Breast epithelium (tissue), 4 donors: Measurements from ENCODE around the gene KNSTRN. TPM values are rescaled to one million over a fixed set of nuclear protein-coding genes. Genes with fewer than 3 reads are reported as not detected.

Experiments
- DNase-seq, 2 donors: peaks; one replicate each; pipeline ENCODE4 v3.0.0-alpha.2; 2019; ENCODE audit warnings: low spot score in 2 of 2
- H3K27ac ChIP-seq, 2 donors: fragments of 200-600 bp; sonication (generic) in 1 of 2; one replicate each; pipeline ENCODE4 v1.5.1; 2016 to 2019; ENCODE audit warnings: mild to moderate bottlenecking in 1 of 2
- H3K27me3 ChIP-seq, 2 donors: fragments of 200-600 bp; sonication (generic) in 1 of 2; one replicate each; pipeline versions ENCODE4 v1.5.1 to v1.6.0; 2017 to 2019; ENCODE audit warnings: control low read depth in 1 of 2, mild to moderate bottlenecking in 1 of 2
- H3K36me3 ChIP-seq: fragments of 200-600 bp; one replicate; pipeline ENCODE4 v1.5.1; 2019
- H3K4me1 ChIP-seq, 2 donors: fragments of 200-600 bp; sonication (generic); one replicate each; pipeline ENCODE4 v1.5.1; 2016 to 2019; ENCODE audit warnings: control low read depth in 1 of 2
- H3K4me3 ChIP-seq, 3 donors: fragments of 200-600 bp; sonication (generic); 1 replicate in 2 of 3; 2 replicates in 1 of 3; pipeline ENCODE4 v1.5.1; 2016 to 2019; ENCODE audit warnings: mild to moderate bottlenecking in 3 of 3, moderate library complexity in 2 of 3
- H3K9me3 ChIP-seq, 2 donors: fragments of 200-600 bp; sonication (generic) in 1 of 2; one replicate each; pipeline ENCODE4 v1.5.1; 2016 to 2019; ENCODE audit warnings: control low read depth in 1 of 2
- CTCF ChIP-seq, 3 donors: fragments of 450-650 bp; IDR thresholded peaks; one replicate each; pipeline ENCODE4 v1.5.1; 2016 to 2017; ENCODE audit warnings: antibody characterized with exemption in 3 of 3, mild to moderate bottlenecking in 3 of 3, moderate library complexity in 3 of 3
- POLR2A ChIP-seq: fragments of 450-650 bp; IDR thresholded peaks from one replicate; pipeline ENCODE4 v1.6.1; 2016; ENCODE audit warnings: antibody characterized with exemption, mild to moderate bottlenecking, moderate library complexity
- POLR2AphosphoS5 ChIP-seq, 3 donors: sonication (generic); formaldehyde crosslinking; IDR thresholded peaks; one replicate each; pipeline ENCODE4 v1.6.1; 2017; ENCODE audit warnings: antibody characterized with exemption in 3 of 3
- intact Hi-C: fragments of 100-400 bp; cut with DNase I; formaldehyde crosslinking; loops from one replicate; pipeline ENCODE4 v1.15.1; 2023; ENCODE audit warnings: low total_unique reads
- total RNA-seq, 3 donors: library from RNA; depleted of rRNA; stranded (reverse); fragments of >200 nt; gene quantifications; one replicate each; pipeline ENCODE4 v1.1.0, GENCODE V29; 2016

Gene KNSTRN
- total RNA-seq, 3 donors from 2014 or later = 9.1 to 19.8 (median 12.1) TPM

- no peak for DNase-seq
- no peak overlapping the region for H3K27ac ChIP-seq
- no peaks in the 10 kb centered on the region for H3K27me3 ChIP-seq
- intact Hi-C loops = no loop called here
- no peaks in the 10 kb centered on the region for H3K4me1 ChIP-seq
- TF ChIP-seq POLR2A (no peak), POLR2AphosphoS5 (IDR thresholded peaks at IDR 0.05) (no peak), CTCF (IDR thresholded peaks at IDR 0.05) (no peak)
- no peak overlapping the region for H3K4me3 ChIP-seq
- no peaks in the 10 kb centered on the region for H3K36me3 ChIP-seq
- no peaks in the 10 kb centered on the region for H3K9me3 ChIP-seq
These were observed 30.1 kb upstream of the KNSTRN start for GRCh38 chr15:40352281-40352901.

- intact Hi-C loops = no loop called here
- Histone ChIP-seq H3K9me3 (no peaks in the 10 kb centered on the region), H3K36me3 (no peaks in the 10 kb centered on the region), H3K4me1 (peaks cover 3 to 4% of the 10 kb centered on the region in 2 donors), H3K4me3 (no peak overlapping the region), H3K27me3 (no peaks in the 10 kb centered on the region), H3K27ac (no peak overlapping the region)
- TF ChIP-seq POLR2A = no peak
- TF ChIP-seq CTCF (IDR thresholded peaks at IDR 0.05) = no peak
- TF ChIP-seq POLR2AphosphoS5 (IDR thresholded peaks at IDR 0.05) = no peak
- no peak for DNase-seq
These were observed 28.8 kb upstream of the KNSTRN start for GRCh38 chr15:40353697-40354096.

DNA sequence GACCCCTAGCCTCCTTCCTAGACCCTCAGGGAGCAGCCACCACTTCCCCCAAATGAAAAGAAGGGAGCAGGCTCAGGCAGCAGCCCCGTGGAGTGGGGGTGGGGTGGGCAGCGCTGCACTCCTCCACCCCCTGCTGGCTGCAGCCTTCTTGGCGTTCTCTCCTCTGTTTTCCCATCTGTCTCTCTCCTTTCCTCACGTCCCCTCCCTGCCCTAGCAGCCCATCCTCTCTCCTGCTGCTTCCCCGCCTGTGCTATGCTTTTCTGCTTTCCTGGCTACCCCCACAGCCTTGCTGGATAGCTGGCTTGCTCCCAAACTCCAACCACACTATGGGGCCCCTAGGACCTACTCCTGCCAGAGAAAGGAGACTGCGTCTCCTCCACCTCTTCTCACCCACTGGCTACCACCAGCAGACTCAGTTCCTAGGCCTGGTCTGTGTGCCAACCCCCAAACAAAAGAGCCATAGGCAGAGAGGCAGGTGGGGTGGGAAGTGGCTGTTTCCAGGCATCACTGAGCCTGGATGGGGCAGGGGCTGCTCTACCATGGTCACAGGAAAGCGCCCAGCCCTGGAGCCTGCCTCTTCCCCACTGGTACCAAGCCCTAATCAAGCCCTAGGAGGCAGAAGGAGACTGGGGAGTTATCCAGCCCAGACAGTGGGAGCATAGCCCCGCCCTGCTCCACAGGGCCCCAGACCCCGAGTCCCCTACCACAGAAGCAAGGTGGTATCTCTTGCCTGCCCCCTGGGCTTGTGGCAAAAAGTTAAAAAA, 27.9 kb upstream of the KNSTRN start:
- intact Hi-C loops = no loop called here
- no peaks in the 10 kb centered on the region for H3K36me3 ChIP-seq
- no peak for DNase-seq
- no peaks in the 10 kb centered on the region for H3K9me3 ChIP-seq
- no peak for TF ChIP-seq POLR2AphosphoS5 (IDR thresholded peaks at IDR 0.05)
- no peak for TF ChIP-seq CTCF (IDR thresholded peaks at IDR 0.05)
- no peak for TF ChIP-seq POLR2A
- H3K4me3 ChIP-seq = no peak overlapping the region
- peaks cover 4 to 6% of the 10 kb centered on the region in 2 donors for H3K4me1 ChIP-seq
- H3K27ac ChIP-seq = no peak overlapping the region
- no peaks in the 10 kb centered on the region for H3K27me3 ChIP-seq

DNA sequence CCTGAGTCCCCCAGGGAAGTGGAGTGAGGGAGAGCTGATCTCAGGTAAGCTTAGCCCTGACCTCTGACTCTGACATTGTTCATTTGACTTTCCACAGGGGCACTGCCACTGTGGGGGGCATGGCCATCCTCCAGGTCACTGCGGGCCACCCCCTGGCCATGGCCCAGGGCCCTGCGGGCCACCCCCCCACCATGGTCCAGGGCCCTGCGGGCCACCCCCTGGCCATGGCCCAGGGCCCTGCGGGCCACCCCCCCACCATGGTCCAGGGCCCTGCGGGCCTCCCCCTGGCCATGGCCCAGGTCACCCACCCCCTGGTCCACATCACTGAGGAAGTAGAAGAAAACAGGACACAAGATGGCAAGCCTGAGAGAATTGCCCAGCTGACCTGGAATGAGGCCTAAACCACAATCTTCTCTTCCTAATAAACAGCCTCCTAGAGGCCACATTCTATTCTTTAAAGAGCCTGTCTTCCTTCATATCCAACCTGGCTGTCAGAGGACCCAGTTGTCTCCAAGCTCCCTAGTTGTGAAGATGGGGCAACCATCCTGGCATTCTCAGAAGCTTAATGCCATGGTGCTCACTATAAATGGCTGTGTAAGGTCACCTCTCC, 26.4 kb upstream of the KNSTRN start:
- Histone ChIP-seq H3K27ac (no peak overlapping the region), H3K9me3 (no peaks in the 10 kb centered on the region), H3K27me3 (no peaks in the 10 kb centered on the region), H3K4me3 (no peak overlapping the region), H3K4me1 (peaks cover 4 to 6% of the 10 kb centered on the region in 2 donors), H3K36me3 (no peaks in the 10 kb centered on the region)
- DNase-seq = no peak
- TF ChIP-seq CTCF (IDR thresholded peaks at IDR 0.05) = no peak
- intact Hi-C loops = no loop called here

DNA sequence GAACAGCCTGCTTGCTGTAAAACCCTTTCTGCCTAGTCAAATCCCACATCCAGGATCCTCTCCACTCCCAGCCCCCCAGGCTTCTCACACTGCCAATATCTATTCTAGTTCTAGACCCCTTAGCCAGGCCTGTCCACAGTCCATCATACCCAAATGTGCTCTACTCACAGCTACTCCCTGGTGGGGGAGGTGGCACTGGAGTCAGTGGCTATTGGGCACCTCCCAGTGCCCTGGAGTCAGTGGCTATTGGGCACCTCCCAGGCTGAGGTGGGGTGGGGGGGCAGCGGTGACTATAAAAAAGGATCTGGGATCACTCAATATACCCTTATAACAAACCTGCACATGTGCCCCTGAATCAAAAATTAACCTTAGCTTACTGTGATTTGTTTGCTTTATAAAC, 25.3 kb upstream of the KNSTRN start:
- Histone ChIP-seq H3K4me3 (peak overlapping the region in 1 of 3 donors; percentile 49), H3K36me3 (no peaks in the 10 kb centered on the region), H3K27me3 (no peaks in the 10 kb centered on the region), H3K9me3 (no peaks in the 10 kb centered on the region), H3K27ac (no peak overlapping the region), H3K4me1 (peaks cover 4 to 6% of the 10 kb centered on the region in 2 donors)
- intact Hi-C loops = no loop called here
- TF ChIP-seq POLR2A = no peak
- TF ChIP-seq CTCF (IDR thresholded peaks at IDR 0.05) = no peak
- no peak for TF ChIP-seq POLR2AphosphoS5 (IDR thresholded peaks at IDR 0.05)
- no peak for DNase-seq
